CD8-positive, alpha-beta memory T cell (primary cell): Measurements from ENCODE around the gene ENO2. TPM values are rescaled to one million over a fixed set of nuclear protein-coding genes. Genes with fewer than 3 reads are reported as not detected.

Experiments
- CTCF ChIA-PET: fragments of 350-600 bp; sonication (Branson Sonifier 250); formaldehyde crosslinking; loops from one replicate; lab custom pipeline; 2021; ENCODE audit warnings: antibody characterized with exemption; lab: Charles Lee
- POLR2A ChIA-PET: fragments of 350-600 bp; sonication (Branson Sonifier 250); formaldehyde crosslinking; loops from one replicate; lab custom pipeline; 2021; ENCODE audit warnings: antibody characterized with exemption; lab: Charles Lee
- DNase-seq, 5 donors: peaks; one replicate each; pipeline versions ENCODE4 v3.0.0 to v3.0.0-alpha.2; 2020 to 2022; ENCODE audit warnings: mixed read lengths in 1 of 5
- H3K27ac ChIP-seq: one replicate; pipeline ENCODE4 v1.7.0; 2013; ENCODE audit warnings: low read depth, mild to moderate bottlenecking, low read length, moderate library complexity
- H3K27me3 ChIP-seq: 2 replicates; pipeline ENCODE4 v1.7.0; 2013; ENCODE audit warnings: low read length, mild to moderate bottlenecking; ENCODE audit not compliant: insufficient read depth, poor library complexity, severe bottlenecking
- H3K36me3 ChIP-seq: 2 replicates; pipeline ENCODE4 v1.7.0; 2013; ENCODE audit warnings: mild to moderate bottlenecking, low read length, moderate library complexity; ENCODE audit not compliant: insufficient read depth
- H3K4me1 ChIP-seq: 2 replicates; pipeline ENCODE4 v1.7.0; 2013; ENCODE audit warnings: mild to moderate bottlenecking, low read length, moderate library complexity; ENCODE audit not compliant: insufficient read depth
- H3K4me3 ChIP-seq: 2 replicates; pipeline ENCODE4 v1.7.0; 2013; ENCODE audit warnings: mild to moderate bottlenecking, low read length
- H3K9me3 ChIP-seq: 2 replicates; pipeline ENCODE4 v1.7.0; 2013; ENCODE audit warnings: mild to moderate bottlenecking, low read length
- H3K27ac Mint-ChIP-seq, 8 donors: one replicate each; pipeline ENCODE4 v1.8.0; 2020 to 2021; ENCODE audit warnings: mixed read lengths in 8 of 8, mild to moderate bottlenecking in 6 of 8, inconsistent platforms in 3 of 8, moderate library complexity in 3 of 8
- H3K27me3 Mint-ChIP-seq, 2 donors: one replicate each; pipeline ENCODE4 v1.8.0; 2020 to 2021; ENCODE audit warnings: mixed read lengths in 2 of 2, mild to moderate bottlenecking in 1 of 2, moderate library complexity in 1 of 2
- H3K36me3 Mint-ChIP-seq, 3 donors: one replicate each; pipeline ENCODE4 v1.8.0; 2020 to 2021; ENCODE audit warnings: mixed read lengths in 3 of 3, inconsistent platforms in 1 of 3, mild to moderate bottlenecking in 1 of 3
- H3K4me1 Mint-ChIP-seq, 3 donors: one replicate each; pipeline ENCODE4 v1.8.0; 2020 to 2021; ENCODE audit warnings: mixed read lengths in 3 of 3, inconsistent platforms in 1 of 3, mild to moderate bottlenecking in 1 of 3
- H3K4me3 Mint-ChIP-seq, 7 donors: one replicate each; pipeline ENCODE4 v1.8.0; 2020 to 2021; ENCODE audit warnings: mixed read lengths in 7 of 7, mild to moderate bottlenecking in 6 of 7, moderate library complexity in 4 of 7, inconsistent platforms in 2 of 7
- H3K9me3 Mint-ChIP-seq, 5 donors: one replicate each; pipeline ENCODE4 v1.8.0; 2020 to 2022; ENCODE audit warnings: mixed read lengths in 5 of 5, mild to moderate bottlenecking in 3 of 5, moderate library complexity in 2 of 5, inconsistent platforms in 1 of 5
- polyA plus RNA-seq: library from polyadenylated mRNA; unstranded; fragments of 300-500 nt; fragmentation: Illumina TruSeq; gene quantifications from one replicate; pipeline ENCODE4 v1.2.3, GENCODE V29; 2021
- total RNA-seq, 2 experiments: library from RNA; stranded (reverse); gene quantifications; one replicate each; pipeline ENCODE4 v1.2.3, GENCODE V29; 2021

The ENO2 gene
- total and polyA plus RNA-seq, 3 experiments from 2014 or later, result 36.4 to 131 (median 125) TPM

DNA sequence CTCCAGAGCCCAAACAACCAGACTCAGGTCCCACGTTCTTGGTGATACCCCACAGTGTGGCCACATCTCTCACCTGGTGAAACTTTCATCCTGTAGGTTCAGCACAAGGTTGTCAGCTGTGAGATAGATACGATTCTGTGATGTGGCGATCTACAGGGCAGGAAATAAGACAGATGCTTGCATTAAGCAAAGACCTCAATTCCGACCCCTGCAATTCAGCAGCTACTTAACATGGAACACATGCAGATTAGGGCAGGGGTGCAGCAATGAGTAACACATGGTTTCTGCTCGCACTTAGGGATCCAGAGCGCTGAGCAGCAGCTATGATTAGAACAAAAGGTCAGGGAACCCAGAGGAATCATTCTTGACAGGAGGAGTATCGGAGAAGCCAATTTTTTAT lies 52.0 kb downstream of the ENO2 start:
- POLR2A ChIA-PET, result interaction anchor here (13.3 kb wide), 1 partner anchor 19 kb away, joined by 481 read pairs; the partner anchor contains the start of genes C12orf57, PTPN6 and RNU7-1
- peaks cover 47% of the 10 kb centered on the region for H3K4me1 ChIP-seq
- H3K27me3 ChIP-seq, result no peaks in the 10 kb centered on the region
- Mint-ChIP-seq H3K36me3 (peaks cover 0 to 54% (median 14%) of the 10 kb centered on the region in 3 donors), H3K4me3 (peak overlapping the region in 1 of 7 donors; percentile 18), H3K9me3 (no peaks in the 10 kb centered on the region), H3K4me1 (peaks cover 38 to 57% (median 54%) of the 10 kb centered on the region in 3 donors), H3K27me3 (no peaks in the 10 kb centered on the region), H3K27ac (peak overlapping the region in 6 of 8 donors; percentile 11 to 90 (median 60))
- DNase-seq, result no peak
- H3K9me3 ChIP-seq, result no peaks in the 10 kb centered on the region
- no peak overlapping the region for H3K4me3 ChIP-seq
- CTCF ChIA-PET, result interaction anchor here (0.9 to 13.3 kb wide), 8 partner anchors 9 to 145 kb away, joined by 3 to 815 read pairs (median 6); partner anchors contain the start of genes ATN1, C12orf57, PTPN6 and RNU7-1
- H3K36me3 ChIP-seq, result peaks cover 33% of the 10 kb centered on the region
- no peak overlapping the region for H3K27ac ChIP-seq

DNA sequence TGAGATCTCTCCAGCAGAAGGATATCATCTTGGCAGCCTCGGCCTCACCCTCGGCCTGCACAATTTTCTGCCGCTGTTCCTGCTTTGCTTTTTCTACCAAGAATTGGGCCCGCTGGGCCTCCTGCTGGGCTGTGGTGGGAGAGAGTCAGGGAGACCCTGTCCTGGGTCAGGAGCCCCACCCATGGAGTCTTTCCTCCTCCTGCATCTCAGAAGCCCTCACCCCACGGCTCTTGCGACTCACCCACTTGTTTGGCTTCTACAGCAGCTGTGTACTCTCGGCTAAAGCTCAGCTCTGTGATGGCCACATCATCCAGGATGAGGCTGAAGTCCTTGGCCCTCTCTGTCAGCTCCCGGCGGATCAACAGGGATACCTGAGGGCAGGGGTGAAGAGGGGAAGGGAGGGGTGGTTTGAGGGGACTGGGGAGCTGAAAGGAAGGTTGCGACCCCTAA lies 53.3 kb downstream of the ENO2 start:
- ChIA-PET POLR2A (interaction anchor here (0.5 to 2.4 kb wide), 5 partner anchors 20 to 95 kb away, joined by 3 to 21 read pairs (median 4); partner anchors contain the start of genes C12orf57, RNU7-1 and SPSB2), CTCF (interaction anchor here (1.0 to 3.5 kb wide), 5 partner anchors 9 to 51 kb away, joined by 4 to 61 read pairs (median 8); partner anchors contain the start of genes C12orf57, LPCAT3, PTPN6 and RNU7-1)
- Histone ChIP-seq H3K4me1 (peaks cover 47% of the 10 kb centered on the region), H3K27ac (no peak overlapping the region), H3K27me3 (no peaks in the 10 kb centered on the region), H3K4me3 (no peak overlapping the region), H3K9me3 (no peaks in the 10 kb centered on the region), H3K36me3 (peaks cover 38% of the 10 kb centered on the region)
- Mint-ChIP-seq H3K27ac (peak overlapping the region in 2 of 8 donors; percentile 23 to 86), H3K36me3 (peaks cover 0 to 61% (median 14%) of the 10 kb centered on the region in 3 donors), H3K9me3 (no peaks in the 10 kb centered on the region), H3K4me1 (peaks cover 42 to 59% (median 58%) of the 10 kb centered on the region in 3 donors), H3K27me3 (no peaks in the 10 kb centered on the region), H3K4me3 (peak overlapping the region in 2 of 7 donors; percentile 25 to 37)
- DNase-seq, result no peak

GRCh38 chr12:6968426-6968825 lies 54.0 kb downstream of the ENO2 start:
- Mint-ChIP-seq H3K27me3 (no peaks in the 10 kb centered on the region), H3K4me3 (peak overlapping the region in 6 of 7 donors; percentile 6 to 100 (median 100)), H3K9me3 (no peaks in the 10 kb centered on the region), H3K4me1 (peaks cover 43 to 64% (median 60%) of the 10 kb centered on the region in 3 donors), H3K36me3 (peaks cover 0 to 62% (median 14%) of the 10 kb centered on the region in 3 donors), H3K27ac (peak overlapping the region in 7 of 8 donors; percentile 58 to 100 (median 84))
- Histone ChIP-seq H3K27me3 (no peaks in the 10 kb centered on the region), H3K9me3 (no peaks in the 10 kb centered on the region), H3K36me3 (peaks cover 40% of the 10 kb centered on the region), H3K4me1 (peaks cover 48% of the 10 kb centered on the region), H3K27ac (no peak overlapping the region), H3K4me3 (no peak overlapping the region)
- ChIA-PET CTCF (interaction anchor here (1.0 to 3.5 kb wide), 10 partner anchors 7 to 96 kb away, joined by 3 to 61 read pairs (median 5); partner anchors contain the start of genes C12orf57, PTPN6, RNU7-1 and SPSB2), POLR2A (interaction anchor here (1.1 to 2.4 kb wide), 5 partner anchors 9 to 30 kb away, joined by 3 to 21 read pairs (median 4); partner anchors contain the start of genes C12orf57 and RNU7-1)
- no peak for DNase-seq

- no peak for DNase-seq
- H3K36me3 Mint-ChIP-seq, result peaks cover 0 to 75% (median 18%) of the 10 kb centered on the region in 3 donors
- peak overlapping the region; percentile 81 for H3K4me3 ChIP-seq
Measured at GRCh38 chr12:6970096-6970527, 55.7 kb downstream of the ENO2 start.

More at GRCh38 chr12:6970096-6970527, 55.7 kb downstream of the ENO2 start:
- peak overlapping the region; percentile 84 to 100 (median 100) for H3K27ac Mint-ChIP-seq
- no peaks in the 10 kb centered on the region for H3K27me3 ChIP-seq
- peaks cover 53% of the 10 kb centered on the region for H3K36me3 ChIP-seq
- H3K4me1 ChIP-seq, result peaks cover 39% of the 10 kb centered on the region
- H3K4me3 Mint-ChIP-seq, result peak overlapping the region; percentile 96 to 100 (median 100)
- H3K9me3 ChIP-seq, result no peaks in the 10 kb centered on the region
- ChIA-PET CTCF (interaction anchor here (1.2 to 3.5 kb wide), 5 partner anchors 9 to 48 kb away, joined by 3 to 61 read pairs (median 7); partner anchors contain the start of genes C12orf57 and RNU7-1), POLR2A (interaction anchor here (0.6 to 1.4 kb wide), 3 partner anchors 20 to 26 kb away, joined by 3 to 6 read pairs (median 6); partner anchors contain the start of genes C12orf57 and RNU7-1)
- no peaks in the 10 kb centered on the region for H3K27me3 Mint-ChIP-seq
- H3K27ac ChIP-seq, result peak overlapping the region; percentile 86
- H3K4me1 Mint-ChIP-seq, result peaks cover 40 to 56% (median 50%) of the 10 kb centered on the region in 3 donors
- H3K9me3 Mint-ChIP-seq, result no peaks in the 10 kb centered on the region

Other genes starting within 250 kb of the ENO2 start
- 10 to 100 TPM; 58.1 to 63.3 TPM for gene ZNF384, start 225.2 kb upstream of the ENO2 start, total RNA-seq
- gene ZNF384, start 225.2 kb upstream of the ENO2 start, polyA plus RNA-seq, result 37.2 TPM
- gene PIANP, start 213.8 kb upstream of the ENO2 start, total RNA-seq, result under 1 TPM; 0.49 to 0.79 TPM
- gene PIANP, start 213.8 kb upstream of the ENO2 start, polyA plus RNA-seq, result 0.77 TPM
- 10 to 100 TPM; 48.8 to 49.7 TPM for gene COPS7A, start 190.5 kb upstream of the ENO2 start, total RNA-seq
- gene COPS7A, start 190.5 kb upstream of the ENO2 start, polyA plus RNA-seq, result 46.2 TPM
- 100 to 1,000 TPM; 141 to 146 TPM for gene MLF2, start 161.4 kb upstream of the ENO2 start, total RNA-seq
- 141 TPM for gene MLF2, start 161.4 kb upstream of the ENO2 start, polyA plus RNA-seq
- 10 to 100 TPM; 75.3 to 87.2 TPM for gene PTMS, start 148.2 kb upstream of the ENO2 start, total RNA-seq
- gene PTMS, start 148.2 kb upstream of the ENO2 start, polyA plus RNA-seq, result 10.9 TPM
- gene LAG3, start 142.1 kb upstream of the ENO2 start, total RNA-seq, result 100 to 1,000 TPM; 236 to 245 TPM
- gene LAG3, start 142.1 kb upstream of the ENO2 start, polyA plus RNA-seq, result 37.3 TPM
- 1 to 10 TPM; 1.2 to 1.8 TPM for gene CD4, start 125.1 kb upstream of the ENO2 start, total RNA-seq
- gene CD4, start 125.1 kb upstream of the ENO2 start, polyA plus RNA-seq, result 0.30 TPM
- under 1 TPM in 1 of 2 experiments, not detected in 1; 0.11 TPM for gene GPR162, start 92.8 kb upstream of the ENO2 start, total RNA-seq
- not detected for gene GPR162, start 92.8 kb upstream of the ENO2 start, polyA plus RNA-seq
- 1 to 10 TPM; 2.4 to 2.5 TPM for gene P3H3, start 86.2 kb upstream of the ENO2 start, total RNA-seq
- 2.9 TPM for gene P3H3, start 86.2 kb upstream of the ENO2 start, polyA plus RNA-seq
- under 1 TPM; 0.48 to 0.78 TPM for gene GNB3, start 73.7 kb upstream of the ENO2 start, total RNA-seq
- not detected for gene GNB3, start 73.7 kb upstream of the ENO2 start, polyA plus RNA-seq
- 10 to 100 TPM; 35.9 to 37.6 TPM for gene CDCA3, start 63.3 kb upstream of the ENO2 start, total RNA-seq
- gene CDCA3, start 63.3 kb upstream of the ENO2 start, polyA plus RNA-seq, result 0.68 TPM
- gene USP5, start 62.4 kb upstream of the ENO2 start, total RNA-seq, result 100 to 1,000 TPM; 154 TPM
- gene USP5, start 62.4 kb upstream of the ENO2 start, polyA plus RNA-seq, result 49.7 TPM
- gene TPI1, start 47.0 kb upstream of the ENO2 start, total RNA-seq, result 1,000 to 10,000 TPM; 1,331 to 1,374 TPM
- gene TPI1, start 47.0 kb upstream of the ENO2 start, polyA plus RNA-seq, result 613 TPM
- 1 to 10 TPM; 7.7 to 8.1 TPM for gene SPSB2, start 41.3 kb upstream of the ENO2 start, total RNA-seq
- 11.4 TPM for gene SPSB2, start 41.3 kb upstream of the ENO2 start, polyA plus RNA-seq
- gene LRRC23, start 9.8 kb upstream of the ENO2 start, total RNA-seq, result 1 to 10 TPM; 4.9 to 5.0 TPM
- gene LRRC23, start 9.8 kb upstream of the ENO2 start, polyA plus RNA-seq, result 5.0 TPM
- gene ATN1, start 13.4 kb downstream of the ENO2 start, total RNA-seq, result 10 to 100 TPM; 54.8 to 60.4 TPM
- 0.62 TPM for gene ATN1, start 13.4 kb downstream of the ENO2 start, polyA plus RNA-seq
- gene RNU7-1, start 29.2 kb downstream of the ENO2 start, total RNA-seq, result not detected
- gene RNU7-1, start 29.2 kb downstream of the ENO2 start, polyA plus RNA-seq, result not detected
- gene C12orf57, start 29.4 kb downstream of the ENO2 start, total RNA-seq, result 100 to 1,000 TPM; 297 to 304 TPM
- 259 TPM for gene C12orf57, start 29.4 kb downstream of the ENO2 start, polyA plus RNA-seq
- gene PTPN6, start 36.8 kb downstream of the ENO2 start, total RNA-seq, result 100 to 1,000 TPM; 456 to 460 TPM
- gene PTPN6, start 36.8 kb downstream of the ENO2 start, polyA plus RNA-seq, result 379 TPM
- 100 to 1,000 TPM; 499 to 503 TPM for gene PHB2, start 56.1 kb downstream of the ENO2 start, total RNA-seq
- 116 TPM for gene PHB2, start 56.1 kb downstream of the ENO2 start, polyA plus RNA-seq
- gene EMG1, start 56.3 kb downstream of the ENO2 start, total RNA-seq, result 100 to 1,000 TPM; 158 to 161 TPM
- 64.4 TPM for gene EMG1, start 56.3 kb downstream of the ENO2 start, polyA plus RNA-seq
- 10 to 100 TPM; 20.4 to 22.1 TPM for gene LPCAT3, start 103.9 kb downstream of the ENO2 start, total RNA-seq
- gene LPCAT3, start 103.9 kb downstream of the ENO2 start, polyA plus RNA-seq, result 25.5 TPM
- under 1 TPM; 0.64 to 0.83 TPM for gene C1S, start 146.1 kb downstream of the ENO2 start, total RNA-seq
- not detected for gene C1S, start 146.1 kb downstream of the ENO2 start, polyA plus RNA-seq
- gene C1R, start 177.9 kb downstream of the ENO2 start, total RNA-seq, result 1 to 10 TPM; 1.2 to 1.7 TPM
- 1.9 TPM for gene C1R, start 177.9 kb downstream of the ENO2 start, polyA plus RNA-seq
- 10 to 100 TPM; 12.7 to 14.2 TPM for gene C1RL, start 194.6 kb downstream of the ENO2 start, total RNA-seq
- 7.2 TPM for gene C1RL, start 194.6 kb downstream of the ENO2 start, polyA plus RNA-seq
- gene RBP5, start 214.3 kb downstream of the ENO2 start, total RNA-seq, result under 1 TPM in 1 of 2 experiments, not detected in 1; 0.31 TPM
- not detected for gene RBP5, start 214.3 kb downstream of the ENO2 start, polyA plus RNA-seq
- gene CLSTN3, start 215.8 kb downstream of the ENO2 start, total RNA-seq, result 10 to 100 TPM; 16.5 to 17.7 TPM
- 7.7 TPM for gene CLSTN3, start 215.8 kb downstream of the ENO2 start, polyA plus RNA-seq